Occipital lobe (tissue), 2 donors: ENCODE measurements around the gene SPOCK2. TPM values are rescaled to one million over a fixed set of nuclear protein-coding genes. Genes with fewer than 3 reads are reported as not detected.
"Not testable (repeated sequence)": the region's sequence is repeated elsewhere in the genome, so short reads cannot be mapped to it uniquely, and the experiment has no call there.

Source experiments
- DNase-seq: peaks from one replicate; lab custom pipeline; 2025; lab: John Stamatoyannopoulos, UW
- total RNA-seq: library from RNA; depleted of rRNA; stranded (reverse); fragments of >200 nt; gene quantifications from one replicate; pipeline ENCODE4 v1.2.3, GENCODE V29; 2014

Gene SPOCK2
- total RNA-seq = 25.1 TPM

GRCh38 chr10:72087969-72088888 lies at the start of gene SPOCK2:
TSS of gene SPOCK2 (minus strand) at chr10:72088551. CDS start at chr10:72088328, 223 bp downstream.
- peak; percentile 75 for DNase-seq

GRCh38 chr10:72137583-72137982 lies 49.2 kb upstream of the SPOCK2 start:
- DNase-seq = no peak

GRCh38 chr10:72136225-72136624 lies 47.9 kb upstream of the SPOCK2 start:
- not testable (repeated sequence) for DNase-seq

- DNase-seq = no peak
Measured at GRCh38 chr10:72134785-72135767, 46.7 kb upstream of the SPOCK2 start.

- no peak for DNase-seq
Measured at GRCh38 chr10:72133517-72133916, 45.2 kb upstream of the SPOCK2 start.

GRCh38 chr10:72132854-72133253 lies 44.5 kb upstream of the SPOCK2 start:
- no peak for DNase-seq

- no peak for DNase-seq
Measured at GRCh38 chr10:72127571-72127970, 39.2 kb upstream of the SPOCK2 start.

GRCh38 chr10:72126872-72127232 lies 38.5 kb upstream of the SPOCK2 start:
- DNase-seq = no peak

- DNase-seq = no peak
Measured at GRCh38 chr10:72126184-72126871, 38.0 kb upstream of the SPOCK2 start.

GRCh38 chr10:72124989-72125388 lies 36.6 kb upstream of the SPOCK2 start:
- DNase-seq = no peak

GRCh38 chr10:72124381-72124780 lies 36.0 kb upstream of the SPOCK2 start:
- DNase-seq = no peak

GRCh38 chr10:72123616-72124015 lies 35.3 kb upstream of the SPOCK2 start:
- no peak for DNase-seq

- DNase-seq = no peak
Measured at GRCh38 chr10:72122221-72122620, 33.9 kb upstream of the SPOCK2 start.

- no peak for DNase-seq
Measured at GRCh38 chr10:72121389-72121788, 33.0 kb upstream of the SPOCK2 start.

- no peak for DNase-seq
Measured at GRCh38 chr10:72116372-72116771, 28.0 kb upstream of the SPOCK2 start.

- no peak for DNase-seq
Measured at GRCh38 chr10:72114706-72115450, 26.5 kb upstream of the SPOCK2 start.

GRCh38 chr10:72110673-72111401 lies 22.5 kb upstream of the SPOCK2 start:
- DNase-seq = no peak

- DNase-seq = no peak
Measured at GRCh38 chr10:72109636-72110157, 21.3 kb upstream of the SPOCK2 start.

- no peak for DNase-seq
Measured at GRCh38 chr10:72108830-72109635, 20.7 kb upstream of the SPOCK2 start.
